Endothelial cell of umbilical vein (primary cell): ENCODE data around the gene CTTNBP2. TPM values are rescaled to one million over a fixed set of nuclear protein-coding genes. Genes with fewer than 3 reads are reported as not detected.

Experiments
- BruUV-seq: library from RNA; stranded (reverse); fragments of 400-500 nt; replicated peaks from 2 replicates; lab custom pipeline; 2021; lab: Mats Ljungman, UMichigan
- CTCF ChIA-PET: fragments of 300-600, 350-600 bp; sonication (Branson Sonifier 250); formaldehyde crosslinking; loops from one replicate; lab custom pipeline; 2021; ENCODE audit warnings: antibody characterized with exemption, inconsistent platforms; lab: Charles Lee
- POLR2A ChIA-PET: fragments of 300-600, 350-600 bp; sonication (Branson Sonifier 250); formaldehyde crosslinking; loops from one replicate; lab custom pipeline; 2021; ENCODE audit warnings: antibody characterized with exemption, inconsistent platforms; lab: Charles Lee
- DNase-seq: peaks from one replicate; pipeline ENCODE4 v3.0.0-alpha.2; 2011; ENCODE audit warnings: low read depth, low spot score
- FAIRE-seq: peaks from 2 replicates; lab custom pipeline; 2011; peaks lifted over from hg19 to GRCh38; lab: Jason Lieb, UNC
- H2AFZ ChIP-seq: 2 replicates; pipeline ENCODE4 v1.6.0; 2012; ENCODE audit warnings: low read depth, low read length, control low read depth, inconsistent platforms
- H3K27ac ChIP-seq: 2 replicates; pipeline ENCODE4 v1.5.1; 2011; ENCODE audit warnings: low read depth, mild to moderate bottlenecking, control low read depth, low read length, moderate library complexity; ENCODE audit not compliant: insufficient read depth
- H3K27me3 ChIP-seq, 2 experiments: 2 replicates each; pipeline versions ENCODE4 v1.6.0 to v1.6.1; 2011; ENCODE audit warnings: low read length in 2 of 2, mixed read lengths in 1 of 2; ENCODE audit not compliant: control insufficient read depth in 2 of 2, insufficient read depth in 2 of 2
- H3K36me3 ChIP-seq, 2 experiments: 2 replicates in 1 of 2; 3 replicates in 1 of 2; pipeline ENCODE4 v1.5.1; 2011; ENCODE audit warnings: low read length in 2 of 2, mild to moderate bottlenecking in 1 of 2, moderate library complexity in 1 of 2; ENCODE audit not compliant: control insufficient read depth in 2 of 2, insufficient read depth in 2 of 2; ENCODE audit errors: extremely low read depth in 1 of 2
- H3K4me1 ChIP-seq: 3 replicates; pipeline ENCODE4 v1.5.1; 2011; ENCODE audit warnings: mild to moderate bottlenecking, low read length; ENCODE audit not compliant: control insufficient read depth, insufficient read depth; ENCODE audit errors: extremely low read depth
- H3K4me2 ChIP-seq: 2 replicates; pipeline ENCODE4 v1.6.1; 2011; ENCODE audit warnings: low read length, control low read depth, mixed read lengths; ENCODE audit not compliant: insufficient read depth
- H3K4me3 ChIP-seq, 3 experiments: fragments of 200-600 bp in 1 of 3; sonication (generic), shearing (Covaris generic) in 1 of 3; replicated peaks in 1 of 3; 2 replicates each; pipeline ENCODE4 v1.5.1; 2011 to 2016; ENCODE audit warnings: control low read depth in 3 of 3, low read length in 3 of 3, mild to moderate bottlenecking in 2 of 3, inconsistent platforms in 1 of 3, low read depth in 1 of 3, moderate library complexity in 1 of 3; ENCODE audit not compliant: insufficient read depth in 1 of 3
- H3K79me2 ChIP-seq: 2 replicates; pipeline ENCODE4 v1.6.0; 2012; ENCODE audit warnings: low read length, inconsistent platforms; ENCODE audit not compliant: control insufficient read depth, insufficient read depth
- H3K9ac ChIP-seq: replicated peaks from 2 replicates; pipeline ENCODE3; 2011; ENCODE audit warnings: low read length, control low read depth; ENCODE audit not compliant: insufficient read depth; ENCODE audit errors: extremely low read depth
- H3K9me1 ChIP-seq: replicated peaks from 3 replicates; pipeline ENCODE4 v1.6.0; 2011; ENCODE audit warnings: mild to moderate bottlenecking, low read length; ENCODE audit not compliant: control insufficient read depth, insufficient read depth; ENCODE audit errors: extremely low read depth
- H3K9me3 ChIP-seq: replicated peaks from 2 replicates; pipeline ENCODE4 v1.5.1; 2012; ENCODE audit warnings: low read length, inconsistent platforms; ENCODE audit not compliant: control insufficient read depth, insufficient read depth
- H4K20me1 ChIP-seq: replicated peaks from 2 replicates; pipeline ENCODE3; 2011; ENCODE audit warnings: mild to moderate bottlenecking, low read length; ENCODE audit not compliant: control insufficient read depth, insufficient read depth; ENCODE audit errors: extremely low read depth
- FOS ChIP-seq: IDR thresholded peaks from 2 replicates; pipeline ENCODE4 v1.6.1; 2011; ENCODE audit warnings: mild to moderate bottlenecking, low read length, moderate library complexity, borderline replicate concordance; ENCODE audit not compliant: insufficient read depth
- GATA2 ChIP-seq: IDR thresholded peaks from 2 replicates; pipeline ENCODE4 v1.7.0; 2011; ENCODE audit warnings: low read depth, mild to moderate bottlenecking, moderate library complexity, mixed read lengths, low read length; ENCODE audit not compliant: insufficient read length, insufficient read depth
- JUN ChIP-seq: IDR thresholded peaks from 2 replicates; pipeline ENCODE4 v1.6.1; 2011; ENCODE audit warnings: borderline replicate concordance, low read depth; ENCODE audit not compliant: insufficient read length, insufficient read depth
- MAX ChIP-seq: IDR thresholded peaks from 2 replicates; pipeline ENCODE4 v1.6.1; 2011; ENCODE audit not compliant: insufficient read depth, insufficient read length
- MYC ChIP-seq: IDR thresholded peaks from one replicate; pipeline ENCODE4 v1.6.1; 2011; ENCODE audit warnings: mild to moderate bottlenecking, low read depth, low read length
- POLR2A ChIP-seq: IDR thresholded peaks from 2 replicates; pipeline ENCODE4 v1.6.1; 2012; ENCODE audit warnings: low read depth, mild to moderate bottlenecking, control low read depth, low read length
- POLR2AphosphoS5 ChIP-seq: IDR thresholded peaks from 2 replicates; pipeline ENCODE4 v1.6.1; 2012; ENCODE audit warnings: low read depth, mild to moderate bottlenecking, control low read depth, low read length, moderate library complexity; ENCODE audit not compliant: insufficient read depth
- dilution Hi-C: fragments of 300-500 bp; cut with MboI; formaldehyde crosslinking; loops from one replicate; pipeline ENCODE4 v1.15.0; 2019; ENCODE audit warnings: low sequenced_read_pairs; ENCODE audit not compliant: extremely low pct_ligation_motif_present
- intact Hi-C: fragments of 100-400 bp; cut with micrococcal nuclease; formaldehyde crosslinking; loops from one replicate; pipeline ENCODE4 v1.10.0; 2022
- polyA plus RNA-seq, 4 experiments: library from polyadenylated mRNA; depleted of rRNA in 3 of 4; stranded (reverse) in 3 of 4; unstranded in 1 of 4; fragments of >200 nt; gene quantifications; 2 replicates each; pipeline versions ENCODE4 v1.2.1 to v1.2.3, GENCODE V29; 2011 to 2012; ENCODE audit warnings: missing spikeins in 1 of 4
- total RNA-seq: library from RNA; stranded (reverse); gene quantifications from 2 replicates; pipeline ENCODE4 v1.2.3, GENCODE V29; 2021

CTTNBP2 gene
- total and polyA plus RNA-seq, 2 donors (not counting 3 experiments of a cell fraction or from before 2014, with no cell fraction given): 0.08 to 0.35 TPM

GRCh38 chr7:117750612-117751563 lies 122.4 kb downstream of the CTTNBP2 start:
- Histone ChIP-seq H3K9me3 (no peaks in the 10 kb centered on the region), H3K4me3 (no peak overlapping the region), H4K20me1 (no peaks in the 10 kb centered on the region), H3K9me1 (no peaks in the 10 kb centered on the region), H3K27me3 (no peaks in the 10 kb centered on the region), H3K4me2 (no peak overlapping the region), H3K79me2 (no peaks in the 10 kb centered on the region), H3K27ac (no peak overlapping the region), H2AFZ (no peak overlapping the region), H3K4me1 (no peaks in the 10 kb centered on the region), H3K36me3 (no peaks in the 10 kb centered on the region), H3K9ac (no peak overlapping the region)
- CTCF ChIA-PET: interaction anchor here (0.6 to 2.3 kb wide), 18 partner anchors 9 to 445 kb away, joined by 3 to 24 read pairs (median 5); partner anchors contain the start of gene CTTNBP2
- POLR2A ChIA-PET: no interaction called here
- dilution Hi-C loops: no loop called here
- peak; percentile 21 for DNase-seq
- BruUV-seq: no TSS peak
- TF ChIP-seq FOS (no peak), MYC (no peak), GATA2 (no peak), POLR2AphosphoS5 (no peak), MAX (no peak), JUN (no peak), POLR2A (no peak)
- intact Hi-C loops: loop anchor here (1.0 to 5.0 kb wide), 4 partner anchors 126 to 445 kb away; no protein-coding TSS in a partner anchor
- peak; percentile 46 for FAIRE-seq
